GM21515 (cell line): ENCODE measurements around the gene GFER.

ENCODE experiments used
- ATAC-seq: cut with Tn5 transposase; IDR thresholded peaks from one replicate; pipeline ENCODE4 v1.9.1; 2021; ENCODE audit not compliant: unreplicated experiment

Gene GFER

DNA sequence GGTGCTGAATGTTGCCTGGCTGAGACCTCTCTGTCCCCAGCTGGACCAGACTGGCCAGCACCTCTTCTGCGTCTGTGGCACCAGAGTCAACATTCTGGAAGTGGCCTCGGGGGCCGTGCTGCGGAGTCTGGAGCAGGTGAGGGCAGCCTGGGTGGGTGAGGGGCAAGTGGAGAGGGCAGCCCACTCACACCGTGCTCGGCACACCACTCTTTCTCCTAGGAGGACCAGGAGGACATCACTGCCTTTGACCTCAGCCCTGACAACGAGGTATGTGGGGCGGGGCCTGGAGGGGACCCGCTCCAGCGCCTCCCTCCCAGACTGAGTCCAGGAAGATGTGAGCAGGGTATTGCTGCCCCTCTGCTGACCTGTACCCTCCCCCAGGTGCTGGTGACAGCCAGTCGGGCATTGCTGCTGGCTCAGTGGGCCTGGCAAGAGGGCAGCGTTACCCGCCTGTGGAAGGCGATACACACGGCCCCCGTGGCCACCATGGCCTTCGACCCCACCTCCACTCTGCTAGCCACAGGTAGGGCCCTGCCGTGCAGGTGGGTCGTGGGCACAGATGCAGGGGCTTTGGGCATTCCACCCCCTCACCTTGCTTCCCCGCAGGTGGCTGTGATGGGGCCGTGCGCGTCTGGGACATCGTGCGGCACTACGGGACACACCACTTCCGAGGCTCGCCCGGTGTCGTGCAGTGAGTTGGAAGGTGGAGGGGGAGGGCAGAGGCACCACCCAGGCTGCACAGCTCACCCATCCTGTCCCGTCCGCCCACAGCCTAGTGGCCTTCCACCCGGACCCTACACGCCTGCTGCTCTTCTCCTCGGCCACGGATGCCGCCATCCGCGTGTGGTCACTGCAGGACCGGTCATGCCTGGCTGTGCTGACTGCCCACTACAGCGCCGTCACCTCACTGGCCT lies 9.6 kb upstream of the GFER start:
- ATAC-seq = no peak

DNA sequence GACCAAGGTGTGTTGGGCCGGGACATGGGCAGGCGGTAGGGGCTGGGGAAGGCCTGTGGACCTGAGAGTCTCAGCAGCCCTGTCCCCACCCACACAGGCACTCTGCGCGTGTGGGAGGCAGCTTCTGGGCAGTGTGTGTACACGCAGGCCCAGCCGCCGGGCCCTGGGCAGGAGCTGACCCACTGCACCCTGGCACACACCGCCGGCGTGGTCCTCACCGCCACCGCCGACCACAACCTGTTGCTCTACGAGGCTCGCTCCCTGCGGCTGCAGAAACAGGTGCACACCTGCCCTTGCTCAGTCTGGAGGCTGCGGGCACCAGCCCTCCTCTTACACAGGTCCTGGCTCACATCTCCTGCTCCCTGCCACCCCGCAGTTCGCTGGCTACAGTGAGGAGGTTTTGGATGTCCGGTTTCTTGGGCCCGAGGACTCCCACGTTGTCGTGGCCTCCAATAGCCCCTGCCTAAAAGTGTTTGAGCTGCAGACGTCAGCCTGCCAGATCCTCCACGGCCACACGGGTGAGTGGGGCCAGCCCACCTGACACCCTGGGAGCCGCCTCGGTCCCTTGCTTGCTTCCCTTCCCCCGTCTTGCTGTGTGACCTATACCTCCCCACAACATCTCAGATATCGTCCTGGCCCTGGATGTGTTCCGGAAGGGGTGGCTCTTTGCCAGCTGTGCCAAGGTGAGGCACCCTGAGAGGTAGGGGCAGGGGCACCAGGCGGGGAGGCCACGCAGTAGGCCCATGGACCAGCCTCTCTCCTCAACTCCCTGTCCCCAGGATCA lies 8.4 kb upstream of the GFER start:
- ATAC-seq = no peak

DNA sequence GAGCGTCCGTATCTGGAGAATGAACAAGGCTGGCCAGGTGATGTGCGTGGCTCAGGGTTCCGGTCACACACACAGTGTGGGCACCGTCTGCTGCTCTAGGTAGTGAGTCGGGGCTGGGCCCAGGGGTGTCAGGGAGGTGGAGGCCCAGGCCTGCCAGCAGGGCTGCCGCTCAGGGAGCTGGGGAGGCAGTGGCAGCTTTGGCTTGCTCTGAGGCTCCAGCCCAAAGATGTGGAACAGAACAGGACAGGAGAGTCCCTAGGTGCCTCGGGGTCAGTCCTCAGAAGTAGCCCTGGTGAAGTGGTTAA lies 7.8 kb upstream of the GFER start:
- ATAC-seq = no peak

DNA sequence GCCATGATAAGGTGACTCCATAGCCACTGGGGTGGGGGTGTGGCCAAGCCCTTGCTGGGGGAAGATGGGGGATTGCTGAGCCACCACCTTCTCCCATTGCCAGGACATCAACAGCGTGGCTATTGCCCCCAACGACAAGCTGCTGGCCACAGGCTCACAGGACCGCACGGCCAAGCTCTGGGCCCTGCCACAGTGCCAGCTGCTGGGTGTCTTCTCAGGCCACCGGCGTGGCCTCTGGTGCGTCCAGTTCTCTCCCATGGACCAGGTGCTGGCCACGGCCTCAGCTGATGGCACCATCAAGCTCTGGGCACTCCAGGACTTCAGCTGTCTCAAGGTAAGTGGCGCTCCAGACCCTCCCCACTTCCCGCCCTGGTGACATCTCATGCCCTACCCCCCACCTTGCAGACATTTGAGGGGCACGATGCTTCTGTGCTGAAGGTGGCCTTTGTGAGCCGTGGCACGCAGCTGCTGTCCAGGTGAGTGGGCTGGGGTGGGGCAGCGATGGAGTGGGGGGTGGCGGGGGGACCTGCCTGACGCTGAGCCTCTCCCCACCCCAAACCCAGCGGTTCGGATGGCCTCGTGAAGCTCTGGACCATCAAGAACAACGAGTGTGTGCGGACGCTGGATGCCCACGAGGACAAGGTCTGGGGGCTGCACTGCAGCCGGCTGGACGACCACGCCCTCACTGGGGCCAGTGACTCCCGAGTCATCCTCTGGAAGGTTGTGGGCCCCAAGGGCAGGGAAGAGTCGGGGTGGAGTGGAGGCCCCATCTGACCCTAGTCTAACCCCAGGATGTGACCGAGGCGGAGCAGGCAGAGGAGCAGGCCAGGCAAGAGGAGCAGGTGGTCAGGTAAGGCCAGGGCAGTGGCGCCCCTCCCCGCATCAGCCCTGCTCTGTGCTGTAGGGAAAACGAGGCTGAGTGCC lies 6.8 kb upstream of the GFER start:
- ATAC-seq = no peak

DNA sequence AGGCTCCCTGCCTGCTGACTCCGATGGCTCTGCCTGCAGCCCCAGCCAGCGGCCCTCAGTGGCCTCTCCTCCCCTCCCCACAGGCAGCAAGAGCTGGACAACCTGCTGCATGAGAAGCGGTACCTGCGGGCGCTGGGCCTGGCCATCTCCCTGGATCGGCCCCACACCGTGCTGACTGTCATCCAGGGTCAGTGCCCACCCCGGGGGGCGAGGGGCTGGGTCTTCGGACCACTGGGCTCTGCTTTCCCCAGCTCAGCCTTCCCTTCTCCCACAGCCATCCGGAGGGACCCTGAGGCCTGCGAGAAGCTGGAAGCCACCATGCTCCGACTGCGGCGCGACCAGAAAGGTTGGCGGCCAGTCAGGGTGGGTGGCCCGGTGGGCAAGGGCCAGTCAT lies 6.1 kb upstream of the GFER start:
- ATAC-seq = no peak

DNA sequence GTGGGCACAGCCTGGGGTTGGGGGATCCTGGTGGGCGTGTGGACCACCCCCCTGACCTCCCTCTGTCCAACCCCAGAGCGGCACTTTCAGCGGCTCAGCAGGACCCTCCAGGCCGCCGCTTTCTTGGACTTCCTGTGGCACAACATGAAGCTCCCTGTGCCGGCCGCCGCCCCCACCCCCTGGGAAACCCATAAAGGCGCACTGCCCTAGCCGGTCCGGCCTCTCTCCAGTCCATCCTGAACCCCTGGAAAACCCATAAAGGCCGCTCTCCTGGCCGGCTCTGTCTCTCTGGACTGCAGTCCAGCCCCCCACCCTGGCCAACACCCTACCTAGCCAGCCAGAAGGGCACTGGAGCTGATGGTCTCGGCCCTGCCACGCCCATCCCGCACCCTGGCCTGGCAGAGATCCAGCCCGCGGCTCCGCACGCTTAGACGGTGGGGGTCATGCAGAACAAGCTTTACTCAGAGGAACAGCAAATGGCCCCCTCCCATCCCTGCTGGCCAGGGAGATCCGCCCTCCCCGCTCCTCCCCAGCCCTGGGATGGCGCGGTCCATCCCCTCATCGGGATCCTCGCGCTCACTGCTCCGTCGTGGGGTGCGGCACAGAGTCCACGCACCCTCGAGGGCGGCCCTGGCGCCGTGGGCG lies 5.4 kb upstream of the GFER start:
- no peak for ATAC-seq

DNA sequence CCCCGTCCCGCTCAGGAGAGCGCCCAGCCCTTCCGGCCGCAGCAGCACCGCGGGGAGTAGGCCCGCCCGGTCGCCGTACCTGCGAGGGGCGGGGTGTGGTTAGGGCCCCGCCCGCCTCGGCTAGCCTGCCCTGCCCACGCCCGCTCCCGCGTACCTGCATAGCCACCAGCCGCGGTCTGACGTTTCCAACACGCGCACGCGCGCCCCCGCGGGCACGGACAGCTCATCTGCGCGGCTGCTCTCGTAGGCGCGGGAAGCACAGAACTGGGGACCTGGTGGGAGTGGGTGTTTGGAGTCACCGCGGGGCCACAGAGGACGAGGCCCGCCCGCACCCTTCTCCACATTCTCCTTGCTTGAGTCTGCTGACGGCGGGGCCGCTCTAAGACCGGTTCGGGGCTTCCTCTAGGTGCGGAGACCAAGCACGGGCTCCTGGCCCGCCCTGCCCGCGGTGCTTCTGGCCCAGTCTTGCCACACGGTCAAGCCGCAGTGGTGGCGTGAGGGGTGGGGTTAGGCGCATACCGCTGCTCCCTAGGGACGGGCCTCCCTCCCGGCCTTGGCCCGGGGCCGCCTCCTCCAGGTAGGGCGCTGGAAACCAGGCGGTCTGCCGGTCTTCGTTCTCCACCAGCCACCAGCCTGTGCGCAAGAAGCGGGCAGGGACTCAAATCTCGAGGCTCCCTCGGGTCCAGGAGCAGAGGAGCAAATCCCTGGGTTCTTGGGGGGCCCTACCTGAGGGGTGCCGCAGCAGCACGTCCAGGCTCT lies 4.5 kb upstream of the GFER start:
- ATAC-seq = no peak

DNA sequence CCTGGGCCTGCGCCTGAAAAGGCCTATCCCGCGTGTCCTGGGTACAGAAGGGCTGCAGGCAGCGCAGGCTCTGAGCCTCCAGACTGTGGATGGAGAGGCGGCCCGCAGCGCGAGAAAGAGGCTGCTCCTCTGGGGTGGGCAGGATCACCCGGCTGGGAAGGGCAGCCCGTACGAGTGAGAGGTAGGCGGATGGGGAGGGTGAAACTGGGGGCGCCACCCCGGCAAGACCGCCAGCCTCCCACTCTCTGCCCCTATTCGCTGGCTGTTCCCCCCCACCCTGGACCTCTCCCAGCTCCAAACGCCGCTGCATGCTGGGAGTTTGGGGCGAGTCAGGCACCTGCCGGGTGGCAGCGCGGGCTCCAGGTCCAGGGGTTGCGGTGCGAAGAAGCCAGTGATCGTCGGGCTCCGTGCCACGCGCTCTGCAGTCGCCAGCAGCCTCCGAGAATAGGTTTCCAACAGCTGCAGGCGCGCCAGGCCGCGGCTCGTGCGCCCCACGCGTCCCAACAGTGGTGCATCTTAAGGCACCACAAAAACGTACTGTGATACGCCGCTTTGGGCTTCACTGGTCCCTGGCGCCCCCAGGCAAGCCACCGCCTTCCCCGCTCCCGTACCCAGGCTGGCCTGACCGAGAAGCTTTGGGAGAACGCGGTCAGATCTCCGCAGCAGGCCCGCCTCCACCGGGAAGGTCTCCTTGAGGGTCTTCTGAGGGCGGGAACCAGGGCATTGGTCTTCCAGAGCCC lies 3.8 kb upstream of the GFER start:
- no peak for ATAC-seq

DNA sequence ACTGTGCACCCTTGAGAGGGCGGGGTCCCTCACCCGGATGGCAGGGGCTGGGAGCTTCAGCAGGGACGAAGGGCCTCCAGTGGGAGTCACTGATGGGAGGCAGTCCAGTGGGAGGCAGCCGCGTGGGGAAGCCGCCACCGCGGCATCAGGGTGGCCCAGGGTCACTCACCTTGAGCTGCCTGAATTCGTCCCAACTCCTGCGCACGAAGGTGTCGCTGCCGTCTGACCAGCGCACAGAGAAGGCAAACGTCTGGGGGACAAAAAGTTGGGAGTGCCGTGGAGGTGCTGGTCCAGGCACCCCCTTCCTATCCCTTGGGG lies 3.3 kb upstream of the GFER start:
- ATAC-seq = no peak

DNA sequence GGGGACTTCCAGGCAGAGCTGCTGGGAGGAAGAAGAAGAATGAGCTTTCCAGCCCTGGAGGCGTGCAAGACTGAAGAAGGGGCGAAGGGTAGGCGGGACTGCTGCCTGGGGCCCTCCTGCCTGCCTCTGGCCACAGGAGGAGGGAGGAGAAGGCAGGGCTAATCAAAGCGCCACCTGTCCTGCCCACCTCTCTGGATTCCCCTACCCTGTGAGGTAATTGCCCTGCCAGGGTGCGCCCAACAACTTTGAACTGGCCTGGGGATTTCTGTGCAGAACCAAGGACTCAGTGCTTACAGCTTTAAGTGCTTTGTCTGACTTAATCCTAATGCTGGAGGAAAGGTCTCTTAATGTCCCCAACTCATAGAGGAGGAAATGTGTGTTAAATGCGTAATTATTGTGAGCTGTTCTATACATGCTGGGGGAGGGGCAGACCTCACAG lies 2.6 kb upstream of the GFER start, which contains the start of gene NOXO1:
TSS of gene NOXO1 (minus strand) at position 72 of the 439 bp plus-strand sequence. CDS start 290 bp downstream, outside the sequence.
- ATAC-seq = no peak

DNA sequence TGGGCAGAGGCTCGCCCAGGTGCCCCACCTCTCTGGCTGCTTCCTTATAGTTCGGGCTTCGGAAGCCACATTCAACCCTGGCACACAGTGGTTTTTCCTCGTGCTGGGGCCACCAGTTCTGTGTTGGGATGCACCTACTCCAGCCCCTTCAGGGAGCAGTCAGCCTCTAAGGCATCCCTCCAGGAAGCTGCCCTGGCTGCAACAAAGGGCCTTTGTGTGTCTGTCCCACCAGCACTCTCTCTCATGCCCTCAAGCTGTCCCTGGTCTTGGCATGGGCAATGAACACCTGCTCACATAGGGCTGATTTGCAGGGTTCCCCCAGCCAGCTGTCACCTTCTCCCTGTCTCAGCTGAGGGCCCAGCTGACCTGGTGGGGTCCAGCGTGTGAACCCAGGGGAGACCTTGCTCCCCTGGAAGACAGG lies 2.0 kb upstream of the GFER start:
- no peak for ATAC-seq

DNA sequence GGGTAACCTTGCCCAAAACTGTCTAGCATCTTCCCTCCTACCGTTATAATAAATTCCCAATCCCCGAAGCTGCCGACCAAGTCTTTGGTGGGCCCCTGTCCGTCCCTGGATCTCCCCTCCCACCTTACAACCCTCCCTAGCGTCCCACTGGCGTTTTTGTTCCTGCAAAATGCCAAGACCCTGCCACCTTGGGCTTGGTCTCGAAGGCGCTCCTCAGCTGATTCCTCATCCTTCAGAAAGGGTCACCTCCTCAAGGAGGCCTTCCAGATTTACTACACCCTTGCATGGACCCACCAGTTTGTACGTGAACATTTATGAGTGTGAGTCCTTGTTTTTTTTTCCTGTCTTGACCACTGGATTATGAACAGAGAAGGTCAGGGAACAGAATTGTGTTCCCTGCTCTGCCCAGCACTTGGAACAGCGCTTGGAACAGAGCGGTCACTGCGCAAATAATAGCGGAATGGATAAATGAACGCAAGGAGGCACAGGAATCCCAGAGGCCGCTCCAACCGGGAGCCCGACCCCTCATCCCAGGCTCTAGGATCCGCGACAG lies 926 bp upstream of the GFER start:
- ATAC-seq = no peak

DNA sequence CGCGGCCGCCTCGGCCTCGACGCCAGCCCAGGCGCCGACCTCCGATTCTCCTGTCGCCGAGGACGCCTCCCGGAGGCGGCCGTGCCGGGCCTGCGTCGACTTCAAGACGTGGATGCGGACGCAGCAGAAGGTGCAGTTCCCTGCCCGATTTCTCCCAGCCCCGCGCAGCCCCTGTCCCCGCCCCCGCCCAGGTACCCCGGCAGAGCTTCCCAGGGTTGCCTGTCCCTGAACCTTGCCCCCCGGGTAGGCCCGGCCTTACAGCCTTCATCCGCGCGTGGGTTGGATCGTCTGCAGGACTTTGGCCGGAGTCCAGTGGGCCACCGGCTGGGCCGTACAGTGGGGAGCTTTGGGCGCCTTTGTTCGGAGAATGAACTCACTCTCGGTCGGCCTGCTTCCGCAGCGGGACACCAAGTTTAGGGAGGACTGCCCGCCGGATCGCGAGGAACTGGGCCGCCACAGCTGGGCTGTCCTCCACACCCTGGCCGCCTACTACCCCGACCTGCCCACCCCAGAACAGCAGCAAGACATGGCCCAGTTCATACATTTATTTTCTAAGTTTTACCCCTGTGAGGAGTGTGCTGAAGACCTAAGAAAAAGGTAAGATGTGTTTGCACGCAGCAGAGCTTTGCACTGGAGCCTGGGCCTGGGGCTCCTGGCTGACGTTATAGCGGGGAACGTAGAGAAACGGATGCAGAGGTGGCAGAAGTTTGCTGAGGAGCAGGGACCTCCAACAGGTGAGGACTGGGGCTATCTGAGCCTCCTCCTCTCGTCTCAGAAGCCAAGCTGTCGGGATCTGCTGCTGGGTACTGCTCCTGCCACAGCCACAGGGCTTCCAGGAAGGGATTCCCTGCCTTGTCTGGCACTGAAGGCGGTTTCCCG lies 593 bp downstream of the GFER start:
- peak; percentile 12 for ATAC-seq

DNA sequence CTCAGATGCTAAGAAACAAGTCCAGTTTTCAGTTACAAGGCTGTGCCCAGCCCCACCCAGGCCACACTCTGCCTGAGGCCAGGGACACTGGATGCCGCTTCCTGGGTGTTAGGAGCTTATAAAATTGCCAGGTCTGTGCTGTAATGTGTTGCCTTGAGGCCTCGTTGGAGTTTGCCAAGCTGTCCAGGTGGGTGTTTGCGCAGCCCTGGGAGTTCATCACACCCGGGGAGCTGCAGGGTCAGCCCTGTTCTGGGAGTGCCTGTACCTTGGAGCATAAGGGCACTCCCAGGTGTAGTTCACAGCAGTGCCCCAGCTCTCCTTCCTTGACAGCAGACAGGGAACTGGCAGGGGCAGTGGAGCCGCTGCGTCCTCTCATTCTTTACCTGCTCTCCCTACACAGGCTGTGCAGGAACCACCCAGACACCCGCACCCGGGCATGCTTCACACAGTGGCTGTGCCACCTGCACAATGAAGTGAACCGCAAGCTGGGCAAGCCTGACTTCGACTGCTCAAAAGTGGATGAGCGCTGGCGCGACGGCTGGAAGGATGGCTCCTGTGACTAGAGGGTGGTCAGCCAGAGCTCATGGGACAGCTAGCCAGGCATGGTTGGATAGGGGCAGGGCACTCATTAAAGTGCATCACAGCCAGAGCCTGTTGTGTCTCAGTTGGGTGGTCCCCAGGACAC lies 1.6 kb downstream of the GFER start:
- no peak for ATAC-seq

DNA sequence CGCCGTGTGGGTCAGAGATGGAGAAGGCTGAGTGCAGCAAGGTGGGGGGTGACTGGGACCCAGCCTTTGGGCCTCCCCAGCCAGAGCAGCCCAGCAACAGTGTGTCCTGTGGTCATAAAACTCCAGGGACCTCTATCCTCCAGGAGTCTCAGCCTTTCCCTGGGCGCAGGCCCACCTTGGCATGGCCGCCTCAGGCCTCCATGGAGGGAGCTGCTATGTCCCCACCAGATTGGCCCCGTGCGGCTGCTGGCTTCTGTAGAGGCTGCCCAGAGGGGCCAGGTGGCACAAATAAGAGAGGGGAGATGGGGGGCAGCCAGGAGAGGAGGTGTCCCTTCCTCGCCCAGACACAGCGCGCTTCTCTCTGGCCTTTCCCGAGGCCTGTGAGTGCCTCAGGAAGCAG lies 3.2 kb downstream of the GFER start:
- ATAC-seq = no peak

DNA sequence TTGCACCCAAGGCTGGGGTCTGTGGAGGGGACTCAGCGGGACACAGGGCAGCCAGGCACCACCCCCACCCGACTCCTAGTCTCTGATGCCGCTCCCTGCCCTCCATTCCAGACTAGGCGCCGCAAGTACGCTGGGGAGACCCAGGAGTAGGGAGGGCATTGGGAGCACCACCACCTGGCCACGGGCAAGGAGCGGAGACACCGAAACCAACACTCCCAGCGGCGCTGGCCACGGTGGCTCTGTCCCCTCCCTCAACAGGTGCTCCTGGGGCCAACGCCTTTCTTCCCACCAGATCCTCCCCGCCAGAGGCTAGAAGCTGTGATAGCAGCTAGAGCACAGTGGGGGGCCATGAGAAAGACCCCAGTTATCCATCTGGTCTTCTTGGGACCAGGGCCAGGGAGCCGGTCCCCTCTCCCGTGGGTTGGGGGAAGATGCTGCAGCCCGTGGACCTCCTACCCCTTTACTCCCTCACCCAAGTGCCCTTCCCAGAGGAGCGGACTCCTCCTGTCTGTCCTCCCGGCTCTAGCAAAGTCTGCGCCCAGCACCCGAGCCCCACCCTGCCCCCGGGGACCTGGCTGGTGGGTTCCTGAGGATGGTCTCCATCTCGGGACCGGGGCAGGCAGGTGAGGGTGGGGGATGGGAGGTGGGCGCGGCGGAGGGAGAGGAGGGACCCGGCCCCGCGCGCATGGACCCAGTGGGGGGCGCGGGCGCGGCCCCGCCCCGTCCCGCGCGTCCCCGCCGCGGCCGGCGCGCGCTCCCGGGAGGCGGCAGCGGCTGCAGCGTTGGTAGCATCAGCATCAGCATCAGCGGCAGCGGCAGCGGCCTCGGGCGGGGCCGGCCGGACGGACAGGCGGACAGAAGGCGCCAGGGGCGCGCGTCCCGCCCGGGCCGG lies 5.5 kb downstream of the GFER start, which contains the start of gene SYNGR3:
TSS of gene SYNGR3 (plus strand) at position 762 of the 892 bp plus-strand sequence. CDS start 133 bp downstream, outside the sequence.
- no peak for ATAC-seq

DNA sequence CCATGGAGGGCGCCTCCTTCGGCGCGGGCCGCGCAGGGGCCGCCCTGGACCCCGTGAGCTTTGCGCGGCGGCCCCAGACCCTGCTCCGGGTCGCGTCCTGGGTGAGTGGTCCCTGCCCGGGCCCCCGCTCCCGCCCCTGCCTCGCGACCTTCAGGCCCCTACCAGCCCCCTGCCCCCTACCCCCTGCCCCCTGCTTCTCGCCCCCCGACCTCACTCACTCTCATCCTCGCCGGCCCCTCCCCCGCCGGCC lies 6.0 kb downstream of the GFER start:
- no peak for ATAC-seq
